Measurements from ENCODE around the gene ZEB2.

ZEB2 gene

GRCh38 chr2:144349674-144350073, 170.2 kb downstream of the ZEB2 start:
- Histone ChIP-seq H3K9ac (ENCODE audit: low read length) (no peak overlapping the region), H3F3A (ENCODE audit: insufficient read depth) (no peaks in the 10 kb centered on the region), H3K4me3 (ENCODE audit: insufficient read depth, low read length, poor library complexity, severe bottlenecking) (no peak overlapping the region)

GRCh38 chr2:144348846-144349245, 171.1 kb downstream of the ZEB2 start:
- no peak overlapping the region for H3K4me3 ChIP-seq (ENCODE audit: insufficient read depth, low read length, poor library complexity, severe bottlenecking)
- H3K9ac ChIP-seq (ENCODE audit: low read length): no peak overlapping the region
- no peaks in the 10 kb centered on the region for H3K9me2 ChIP-seq (replicated peaks; ENCODE audit: insufficient read depth, low read length)
- H3K79me2 ChIP-seq (ENCODE audit: insufficient read depth, low read length): no peaks in the 10 kb centered on the region
- no peaks in the 10 kb centered on the region for H3K36me3 ChIP-seq (ENCODE audit: low read length)
- TF ChIP-seq CTCF (IDR thresholded peaks at IDR 0.05; ENCODE audit: insufficient read depth, low read length, poor library complexity, severe bottlenecking) (no peak), EZH2phosphoT487 (conservative IDR thresholded peaks at IDR 0.05; ENCODE audit: low read length) (no peak)
- no peak overlapping the region for H3K27ac ChIP-seq (ENCODE audit: low read depth, low read length)
- H2AFZ ChIP-seq (ENCODE audit: low read depth, low read length, severe bottlenecking): no peak overlapping the region
- H3F3A ChIP-seq (ENCODE audit: insufficient read depth): no peaks in the 10 kb centered on the region
- no peaks in the 10 kb centered on the region for H3K27me3 ChIP-seq (ENCODE audit: low read length)
- H4K20me1 ChIP-seq (ENCODE audit: low read depth, low read length): no peaks in the 10 kb centered on the region
- H3K9me3 ChIP-seq (ENCODE audit: insufficient read depth, low read length): no peaks in the 10 kb centered on the region
- H3K4me2 ChIP-seq (ENCODE audit: low read depth, low read length, poor library complexity, severe bottlenecking): no peak overlapping the region

More at GRCh38 chr2:144349674-144350073, 170.2 kb downstream of the ZEB2 start:
- Histone ChIP-seq H3K9me2 (replicated peaks; ENCODE audit: insufficient read depth, low read length) (no peaks in the 10 kb centered on the region), H3K4me2 (ENCODE audit: low read depth, low read length, poor library complexity, severe bottlenecking) (no peak overlapping the region), H3K36me3 (ENCODE audit: low read length) (no peaks in the 10 kb centered on the region), H4K20me1 (ENCODE audit: low read depth, low read length) (no peaks in the 10 kb centered on the region), H3K27me3 (ENCODE audit: low read length) (no peaks in the 10 kb centered on the region), H3K27ac (ENCODE audit: low read depth, low read length) (no peak overlapping the region), H3K9me3 (ENCODE audit: insufficient read depth, low read length) (no peaks in the 10 kb centered on the region), H3K79me2 (ENCODE audit: insufficient read depth, low read length) (no peaks in the 10 kb centered on the region), H2AFZ (ENCODE audit: low read depth, low read length, severe bottlenecking) (no peak overlapping the region)
- TF ChIP-seq EZH2phosphoT487 (conservative IDR thresholded peaks at IDR 0.05; ENCODE audit: low read length): no peak

- H3F3A ChIP-seq (ENCODE audit: insufficient read depth): no peaks in the 10 kb centered on the region
- H3K27ac ChIP-seq (ENCODE audit: low read depth, low read length): no peak overlapping the region
- no peaks in the 10 kb centered on the region for H3K27me3 ChIP-seq (ENCODE audit: low read length)
- no peak for TF ChIP-seq EZH2phosphoT487 (conservative IDR thresholded peaks at IDR 0.05; ENCODE audit: low read length)
- TF ChIP-seq CTCF (IDR thresholded peaks at IDR 0.05; ENCODE audit: insufficient read depth, low read length, poor library complexity, severe bottlenecking): no peak
- H3K4me2 ChIP-seq (ENCODE audit: low read depth, low read length, poor library complexity, severe bottlenecking): no peak overlapping the region
- no peak overlapping the region for H3K9ac ChIP-seq (ENCODE audit: low read length)
- no peaks in the 10 kb centered on the region for H3K36me3 ChIP-seq (ENCODE audit: low read length)
- no peak overlapping the region for H2AFZ ChIP-seq (ENCODE audit: low read depth, low read length, severe bottlenecking)
- no peak overlapping the region for H3K4me3 ChIP-seq (ENCODE audit: insufficient read depth, low read length, poor library complexity, severe bottlenecking)
- no peaks in the 10 kb centered on the region for H3K79me2 ChIP-seq (ENCODE audit: insufficient read depth, low read length)
- no peaks in the 10 kb centered on the region for H3K9me2 ChIP-seq (replicated peaks; ENCODE audit: insufficient read depth, low read length)
- no peaks in the 10 kb centered on the region for H3K9me3 ChIP-seq (ENCODE audit: insufficient read depth, low read length)
- H4K20me1 ChIP-seq (ENCODE audit: low read depth, low read length): no peaks in the 10 kb centered on the region
These were observed 173.7 kb downstream of the ZEB2 start for GRCh38 chr2:144346229-144346628.

GRCh38 chr2:144343145-144343544, 176.8 kb downstream of the ZEB2 start:
- H3F3A ChIP-seq (ENCODE audit: insufficient read depth): peaks cover 5% of the 10 kb centered on the region; the same call in 1 of the 2 replicates
- H3K4me3 ChIP-seq (ENCODE audit: insufficient read depth, low read length, poor library complexity, severe bottlenecking): no peak overlapping the region
- H3K27me3 ChIP-seq (ENCODE audit: low read length): no peaks in the 10 kb centered on the region
- H3K79me2 ChIP-seq (ENCODE audit: insufficient read depth, low read length): no peaks in the 10 kb centered on the region
- TF ChIP-seq CTCF (IDR thresholded peaks at IDR 0.05; ENCODE audit: insufficient read depth, low read length, poor library complexity, severe bottlenecking): no peak
- TF ChIP-seq EZH2phosphoT487 (conservative IDR thresholded peaks at IDR 0.05; ENCODE audit: low read length): no peak
- H3K4me2 ChIP-seq (ENCODE audit: low read depth, low read length, poor library complexity, severe bottlenecking): no peak overlapping the region
- no peak overlapping the region for H3K27ac ChIP-seq (ENCODE audit: low read depth, low read length)
- no peaks in the 10 kb centered on the region for H3K9me3 ChIP-seq (ENCODE audit: insufficient read depth, low read length)
- no peaks in the 10 kb centered on the region for H4K20me1 ChIP-seq (ENCODE audit: low read depth, low read length)
- no peaks in the 10 kb centered on the region for H3K9me2 ChIP-seq (replicated peaks; ENCODE audit: insufficient read depth, low read length)
- no peak overlapping the region for H3K9ac ChIP-seq (ENCODE audit: low read length)
- H2AFZ ChIP-seq (ENCODE audit: low read depth, low read length, severe bottlenecking): no peak overlapping the region
- H3K36me3 ChIP-seq (ENCODE audit: low read length): no peaks in the 10 kb centered on the region

All from SU-DHL-6 (cell line).